T-helper 2 cell treated with Interferon-gamma antibody and Interleukin-4, amounts not matched to agents 5 μg/mL and 100 μg/mL, for 36 hours (primary cell): ENCODE measurements around the gene C5orf52.
A peak's percentile ranks its signal among the peaks of the same experiment; 100 is the strongest.
"Not testable (repeated sequence)": the region's sequence is repeated elsewhere in the genome, so short reads cannot be mapped to it uniquely, and the experiment has no call there.

ENCODE experiments used
- DNase-seq: peaks from one replicate; pipeline ENCODE4 v3.0.0; 2021; ENCODE audit warnings: low spot score
- H3K27ac Mint-ChIP-seq: one replicate; pipeline ENCODE4 v1.8.0; 2021; ENCODE audit warnings: mild to moderate bottlenecking, mixed read lengths
- H3K27me3 Mint-ChIP-seq: one replicate; pipeline ENCODE4 v1.8.0; 2021; ENCODE audit warnings: low read depth, mixed read lengths
- H3K36me3 Mint-ChIP-seq: one replicate; pipeline ENCODE4 v1.8.0; 2021; ENCODE audit warnings: low read depth, mixed read lengths
- H3K4me1 Mint-ChIP-seq: one replicate; pipeline ENCODE4 v1.8.0; 2021; ENCODE audit warnings: low read depth, mixed read lengths
- H3K4me3 Mint-ChIP-seq: one replicate; pipeline ENCODE4 v1.8.0; 2022; ENCODE audit warnings: mild to moderate bottlenecking, moderate library complexity, mixed read lengths
- H3K9me3 Mint-ChIP-seq: one replicate; pipeline ENCODE4 v1.8.0; 2021; ENCODE audit warnings: mixed read lengths

Gene C5orf52

DNA sequence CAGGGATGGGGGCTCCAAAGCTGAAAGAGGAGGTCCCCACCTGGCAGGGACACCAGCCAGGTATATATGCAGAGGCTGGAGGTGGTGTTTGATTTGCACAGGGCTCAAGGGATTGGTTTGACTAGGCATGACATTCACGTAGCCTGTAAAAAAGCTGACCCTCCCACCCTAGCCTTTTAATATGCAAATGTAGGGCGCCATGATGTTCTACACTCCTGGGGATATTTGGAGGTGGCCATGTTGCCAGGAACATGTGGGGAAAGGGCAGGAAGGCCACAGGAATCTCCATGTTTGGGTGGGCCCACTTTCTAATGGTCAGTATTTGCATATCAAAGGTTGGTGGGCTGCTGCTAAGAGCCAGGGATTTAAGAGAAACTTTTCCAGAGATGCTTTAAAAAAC, 47.9 kb downstream of the C5orf52 start:
- H3K4me1 Mint-ChIP-seq, result peaks cover 38% of the 10 kb centered on the region
- peaks cover 5% of the 10 kb centered on the region for H3K9me3 Mint-ChIP-seq
- DNase-seq, result no peak
- H3K27ac Mint-ChIP-seq, result peak overlapping the region; percentile 41
- H3K36me3 Mint-ChIP-seq, result peaks cover 2% of the 10 kb centered on the region
- H3K4me3 Mint-ChIP-seq, result no peak overlapping the region
- no peaks in the 10 kb centered on the region for H3K27me3 Mint-ChIP-seq

DNA sequence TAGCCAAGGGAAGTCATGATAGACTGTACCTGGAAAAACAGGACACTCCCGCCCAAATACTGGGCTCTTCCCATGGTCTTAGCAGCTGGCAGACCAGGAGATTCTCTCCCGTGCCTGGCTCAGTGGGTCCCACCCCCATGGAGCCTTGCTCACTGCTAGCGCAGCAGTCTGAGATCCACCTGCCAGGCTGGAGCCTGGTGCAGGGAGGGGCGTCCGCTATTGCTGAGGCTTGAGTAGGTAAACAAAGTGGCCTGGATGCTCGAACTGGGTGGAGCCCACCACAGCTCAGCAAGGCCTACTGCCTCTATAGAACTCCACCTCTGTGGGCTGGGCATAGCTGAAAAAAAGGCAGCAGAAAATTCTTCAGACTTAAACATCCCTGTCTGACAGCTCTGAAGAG, 49.8 kb downstream of the C5orf52 start:
- no peak overlapping the region for H3K27ac Mint-ChIP-seq
- H3K9me3 Mint-ChIP-seq, result peaks cover 5% of the 10 kb centered on the region
- H3K36me3 Mint-ChIP-seq, result peaks cover 4% of the 10 kb centered on the region

DNA sequence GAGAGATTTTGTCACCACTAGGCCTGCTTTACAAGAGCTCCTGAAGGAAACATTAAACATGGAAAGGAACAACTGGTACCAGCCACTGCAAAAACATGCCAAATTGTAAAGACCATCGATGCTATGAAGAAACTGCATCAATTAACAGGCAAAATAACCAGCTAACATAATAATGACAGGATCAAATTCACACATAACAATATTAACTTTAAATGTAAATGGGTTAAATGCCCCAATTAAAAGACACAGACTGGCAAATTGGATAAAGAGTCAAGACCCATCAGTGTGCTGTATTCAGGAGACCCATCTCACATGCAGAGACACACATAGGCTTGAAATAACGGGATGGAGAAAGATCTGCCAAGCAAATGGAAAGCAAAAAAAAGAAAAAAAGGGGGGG, 51.6 kb downstream of the C5orf52 start:
- not testable (repeated sequence) for H3K36me3 Mint-ChIP-seq

More for the DNA sequence above, 49.8 kb downstream of the C5orf52 start:
- Mint-ChIP-seq H3K4me3 (no peak overlapping the region), H3K27me3 (peaks cover 5% of the 10 kb centered on the region), H3K4me1 (peaks cover 35% of the 10 kb centered on the region)
- no peak for DNase-seq

DNA sequence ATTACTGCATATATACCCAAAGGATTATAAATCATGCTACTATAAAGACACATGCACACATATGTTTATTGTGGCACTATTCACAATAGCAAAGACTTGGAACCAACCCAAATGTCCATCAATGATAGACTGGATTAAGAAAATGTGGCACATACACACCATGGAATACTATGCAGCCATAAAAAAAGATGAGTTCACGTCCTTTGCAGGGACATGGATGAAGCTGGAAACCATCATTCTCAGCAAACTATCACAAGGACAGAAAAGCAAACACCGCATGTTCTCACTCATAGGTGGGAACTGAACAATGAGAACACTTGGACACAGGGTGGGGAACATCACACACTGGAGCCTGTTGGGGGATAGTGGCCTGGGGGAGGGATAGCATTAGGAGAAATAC, 55.3 kb downstream of the C5orf52 start:
- H3K9me3 Mint-ChIP-seq, H3K27ac Mint-ChIP-seq, DNase-seq, H3K36me3 Mint-ChIP-seq, H3K27me3 Mint-ChIP-seq, H3K4me3 Mint-ChIP-seq: not testable (repeated sequence)
- peaks cover 23% of the 10 kb centered on the region for H3K4me1 Mint-ChIP-seq

More for the DNA sequence above, 51.6 kb downstream of the C5orf52 start:
- H3K9me3 Mint-ChIP-seq, H3K27ac Mint-ChIP-seq, H3K27me3 Mint-ChIP-seq, DNase-seq, H3K4me3 Mint-ChIP-seq: not testable (repeated sequence)
- peaks cover 23% of the 10 kb centered on the region for H3K4me1 Mint-ChIP-seq

DNA sequence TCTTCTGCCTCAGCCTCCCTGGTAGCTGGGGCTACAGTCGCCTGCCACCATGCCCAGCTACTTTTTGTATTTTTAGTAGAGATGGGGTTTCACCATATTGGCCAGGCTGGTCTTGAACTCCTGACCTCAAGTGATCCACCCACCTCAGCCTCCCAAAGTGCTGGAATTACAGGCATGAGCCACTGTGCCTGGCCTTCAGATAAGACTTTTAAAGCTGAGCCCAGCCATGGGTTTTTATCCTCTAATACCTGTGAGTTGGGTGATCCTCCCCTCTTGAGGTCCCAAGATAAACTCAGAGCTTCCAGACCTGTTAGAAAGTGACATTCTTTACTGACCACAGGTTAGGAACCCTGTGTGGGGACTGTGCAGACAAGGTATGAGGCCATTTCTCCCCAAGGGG, 56.5 kb downstream of the C5orf52 start:
- not testable (repeated sequence) for DNase-seq, H3K4me3 Mint-ChIP-seq, H3K27me3 Mint-ChIP-seq, H3K9me3 Mint-ChIP-seq, H3K36me3 Mint-ChIP-seq, H3K27ac Mint-ChIP-seq
- H3K4me1 Mint-ChIP-seq, result peaks cover 28% of the 10 kb centered on the region
